ENCODE data around the gene LAPTM5.
A peak's percentile ranks its signal among the peaks of the same experiment; 100 is the strongest.

Gene LAPTM5

GRCh38 chr1:30719406-30720270 lies 37.9 kb downstream of the LAPTM5 start:
- Histone ChIP-seq H3K79me2 (ENCODE audit: control insufficient read depth, insufficient read depth, low read length, poor library complexity) (peaks cover 3% of the 10 kb centered on the region), H2BK120ac (ENCODE audit: insufficient read depth, low read length, poor library complexity) (no peak overlapping the region), H2BK12ac (ENCODE audit: low read length) (no peak overlapping the region), H4K12ac (ENCODE audit: low read depth, low read length) (no peak overlapping the region), H2BK5ac (ENCODE audit: low read depth, low read length, poor library complexity) (no peak overlapping the region), H3K14ac (ENCODE audit: low read length) (no peak overlapping the region), H4K91ac (ENCODE audit: low read depth, low read length) (no peak overlapping the region), H3K4me2 (ENCODE audit: low read length) (peak overlapping the region; percentile 93), H3K9me3 (ENCODE audit: insufficient read depth, low read depth, low read length) (peaks cover 1% of the 10 kb centered on the region), H3K4ac (ENCODE audit: low read depth, low read length) (no peak overlapping the region), H2AK5ac (ENCODE audit: low read length) (no peak overlapping the region), H4K8ac (ENCODE audit: low read depth, low read length) (no peak overlapping the region), H3K4me1 (ENCODE audit: control insufficient read depth in 1 of 2, insufficient read depth in 2 of 2, low read length in 2 of 2) (peaks cover 0 to 4% of the 10 kb centered on the region in 2 experiments), H3K18ac (ENCODE audit: low read length) (no peak overlapping the region), H3K9ac (ENCODE audit: low read length) (peak overlapping the region; percentile 10), H3K27me3 (ENCODE audit: insufficient read depth, low read length) (no peaks in the 10 kb centered on the region), H3K27ac (ENCODE audit: low read depth, low read length) (no peak overlapping the region), H3K4me3 (ENCODE audit: low read depth, low read length) (no peak overlapping the region), H2AFZ (ENCODE audit: insufficient read depth, low read length, poor library complexity) (no peak overlapping the region), H3K36me3 (ENCODE audit: control insufficient read depth in 1 of 2, insufficient read depth in 2 of 2, low read length in 2 of 2) (no peaks in the 10 kb centered on the region), H3K23ac (ENCODE audit: low read length) (no peak overlapping the region), H3K79me1 (ENCODE audit: low read length) (peaks cover 5% of the 10 kb centered on the region)
- no CpG with 5 or more reads among the region's 21 CpGs for WGBS (ENCODE audit: extremely low coverage, insufficient coverage, insufficient read length)
- DNase-seq, result peak; percentile 48 to 80

- WGBS (ENCODE audit: extremely low coverage, insufficient coverage, insufficient read length), result no CpG with 5 or more reads among the region's 66 CpGs
- H3K79me2 ChIP-seq (ENCODE audit: control insufficient read depth, insufficient read depth, low read length, poor library complexity), result peaks cover 3% of the 10 kb centered on the region
- peak overlapping the region; percentile 63 for H3K18ac ChIP-seq (ENCODE audit: low read length)
Measured at GRCh38 chr1:30718636-30719405, 38.8 kb downstream of the LAPTM5 start.

DNA sequence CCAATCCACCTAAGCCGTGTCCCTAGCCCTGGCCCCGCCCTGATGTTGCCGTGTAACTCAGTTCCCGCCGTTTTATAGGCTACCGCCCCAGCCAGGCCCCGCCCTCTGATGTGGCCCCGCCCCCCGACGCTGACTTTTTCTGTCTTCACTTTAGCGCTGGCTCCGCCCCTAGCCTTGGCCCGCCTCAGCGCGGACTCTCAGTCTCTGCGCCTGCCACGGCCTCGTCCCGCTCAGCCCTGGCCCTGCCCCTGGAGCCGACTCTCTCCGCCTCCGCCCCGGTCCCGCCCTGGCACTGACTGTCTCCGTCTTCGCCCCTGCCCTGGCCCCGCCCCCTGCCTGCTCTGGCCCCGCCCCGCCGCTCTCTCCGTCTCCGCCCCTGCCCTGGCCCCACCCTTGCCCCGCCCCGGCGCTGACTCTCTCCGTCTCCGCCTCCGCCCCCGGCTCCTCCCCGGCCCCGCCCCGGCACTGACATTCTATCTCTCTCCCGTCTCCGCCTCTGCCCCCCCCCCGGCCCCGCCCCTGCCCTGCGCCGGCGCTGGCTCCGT lies 39.4 kb downstream of the LAPTM5 start:
- WGBS (ENCODE audit: extremely low coverage, insufficient coverage, insufficient read length), result no CpG with 5 or more reads among the region's 50 CpGs
- Histone ChIP-seq H3K27ac (ENCODE audit: low read depth, low read length) (no peak overlapping the region), H3K27me3 (ENCODE audit: insufficient read depth, low read length) (no peaks in the 10 kb centered on the region), H3K4me1 (ENCODE audit: control insufficient read depth in 1 of 2, insufficient read depth in 2 of 2, low read length in 2 of 2) (peaks cover 0 to 4% of the 10 kb centered on the region in 2 experiments), H2AK5ac (ENCODE audit: low read length) (no peak overlapping the region), H3K36me3 (ENCODE audit: control insufficient read depth in 1 of 2, insufficient read depth in 2 of 2, low read length in 2 of 2) (no peaks in the 10 kb centered on the region), H3K18ac (ENCODE audit: low read length) (no peak overlapping the region), H3K23ac (ENCODE audit: low read length) (no peak overlapping the region), H2BK120ac (ENCODE audit: insufficient read depth, low read length, poor library complexity) (no peak overlapping the region), H4K91ac (ENCODE audit: low read depth, low read length) (no peak overlapping the region), H3K79me2 (ENCODE audit: control insufficient read depth, insufficient read depth, low read length, poor library complexity) (peaks cover 3% of the 10 kb centered on the region), H3K79me1 (ENCODE audit: low read length) (peaks cover 5% of the 10 kb centered on the region), H3K9me3 (ENCODE audit: insufficient read depth, low read depth, low read length) (peaks cover 1% of the 10 kb centered on the region), H2AFZ (ENCODE audit: insufficient read depth, low read length, poor library complexity) (no peak overlapping the region), H3K9ac (ENCODE audit: low read length) (no peak overlapping the region), H2BK5ac (ENCODE audit: low read depth, low read length, poor library complexity) (no peak overlapping the region), H4K12ac (ENCODE audit: low read depth, low read length) (no peak overlapping the region), H3K4me2 (ENCODE audit: low read length) (peak overlapping the region; percentile 3), H3K4ac (ENCODE audit: low read depth, low read length) (no peak overlapping the region), H2BK12ac (ENCODE audit: low read length) (no peak overlapping the region), H4K8ac (ENCODE audit: low read depth, low read length) (no peak overlapping the region), H3K14ac (ENCODE audit: low read length) (no peak overlapping the region), H3K4me3 (ENCODE audit: low read depth, low read length) (peak overlapping the region; percentile 56)
- DNase-seq, result peak; percentile 99

More at GRCh38 chr1:30718636-30719405, 38.8 kb downstream of the LAPTM5 start:
- H2BK120ac ChIP-seq (ENCODE audit: insufficient read depth, low read length, poor library complexity), result peak overlapping the region; percentile 54
- no peak overlapping the region for H2BK12ac ChIP-seq (ENCODE audit: low read length)
- peak overlapping the region; percentile 62 for H3K4ac ChIP-seq (ENCODE audit: low read depth, low read length)
- no peak overlapping the region for H3K23ac ChIP-seq (ENCODE audit: low read length)
- peaks cover 1% of the 10 kb centered on the region for H3K9me3 ChIP-seq (ENCODE audit: insufficient read depth, low read depth, low read length)
- H3K27ac ChIP-seq (ENCODE audit: low read depth, low read length), result peak overlapping the region; percentile 69
- H2AFZ ChIP-seq (ENCODE audit: insufficient read depth, low read length, poor library complexity), result peak overlapping the region; percentile 76
- no peaks in the 10 kb centered on the region for H3K27me3 ChIP-seq (ENCODE audit: insufficient read depth, low read length)
- peak overlapping the region; percentile 93 for H3K4me2 ChIP-seq (ENCODE audit: low read length)
- no peaks in the 10 kb centered on the region for H3K36me3 ChIP-seq (ENCODE audit: control insufficient read depth in 1 of 2, insufficient read depth in 2 of 2, low read length in 2 of 2)
- peak overlapping the region; percentile 75 for H3K4me3 ChIP-seq (ENCODE audit: low read depth, low read length)
- H4K91ac ChIP-seq (ENCODE audit: low read depth, low read length), result peak overlapping the region; percentile 64
- peaks cover 5% of the 10 kb centered on the region for H3K79me1 ChIP-seq (ENCODE audit: low read length)
- H2BK5ac ChIP-seq (ENCODE audit: low read depth, low read length, poor library complexity), result peak overlapping the region; percentile 27
- peak overlapping the region; percentile 18 for H3K9ac ChIP-seq (ENCODE audit: low read length)
- H4K8ac ChIP-seq (ENCODE audit: low read depth, low read length), result peak overlapping the region; percentile 93
- H2AK5ac ChIP-seq (ENCODE audit: low read length), result peak overlapping the region; percentile 42
- DNase-seq, result peak; percentile 96 to 98
- peak overlapping the region; percentile 41 for H3K14ac ChIP-seq (ENCODE audit: low read length)
- peak overlapping the region; percentile 92 for H4K12ac ChIP-seq (ENCODE audit: low read depth, low read length)
- H3K4me1 ChIP-seq (ENCODE audit: control insufficient read depth in 1 of 2, insufficient read depth in 2 of 2, low read length in 2 of 2), result peaks cover 0 to 4% of the 10 kb centered on the region in 2 experiments

DNA sequence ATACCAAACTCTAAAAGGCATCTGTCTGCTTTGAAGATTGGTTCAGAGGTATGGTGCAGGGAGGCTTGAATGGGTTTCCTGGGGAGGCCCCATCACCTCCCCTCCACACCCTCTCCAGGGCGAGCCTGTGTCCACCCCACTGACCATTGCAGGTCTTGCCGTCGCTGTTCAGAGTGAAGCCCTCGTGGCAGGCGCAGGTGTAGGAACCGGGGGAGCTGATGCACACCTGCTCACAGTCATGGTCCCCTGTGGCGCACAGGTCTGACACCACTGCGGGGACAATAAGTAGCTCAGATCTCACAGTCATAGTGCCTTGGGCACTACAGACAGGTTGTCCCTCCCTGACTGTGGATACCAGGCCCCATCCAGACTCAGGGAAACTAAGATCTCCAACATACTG lies 40.9 kb downstream of the LAPTM5 start:
- H4K8ac ChIP-seq (ENCODE audit: low read depth, low read length), result no peak overlapping the region
- H3K14ac ChIP-seq (ENCODE audit: low read length), result no peak overlapping the region
- H2AFZ ChIP-seq (ENCODE audit: insufficient read depth, low read length, poor library complexity), result no peak overlapping the region
- H3K9ac ChIP-seq (ENCODE audit: low read length), result no peak overlapping the region
- WGBS (ENCODE audit: extremely low coverage, insufficient coverage, insufficient read length), result no CpG with 5 or more reads among the region's 8 CpGs
- H3K4me3 ChIP-seq (ENCODE audit: low read depth, low read length), result no peak overlapping the region
- no peak overlapping the region for H3K18ac ChIP-seq (ENCODE audit: low read length)
- H3K79me1 ChIP-seq (ENCODE audit: low read length), result peaks cover 5% of the 10 kb centered on the region
- no peak overlapping the region for H4K91ac ChIP-seq (ENCODE audit: low read depth, low read length)
- no peak overlapping the region for H3K27ac ChIP-seq (ENCODE audit: low read depth, low read length)
- no peak overlapping the region for H2BK5ac ChIP-seq (ENCODE audit: low read depth, low read length, poor library complexity)
- DNase-seq, result no peak
- no peak overlapping the region for H4K12ac ChIP-seq (ENCODE audit: low read depth, low read length)
- H3K23ac ChIP-seq (ENCODE audit: low read length), result no peak overlapping the region
- no peak overlapping the region for H2BK120ac ChIP-seq (ENCODE audit: insufficient read depth, low read length, poor library complexity)
- H3K4me2 ChIP-seq (ENCODE audit: low read length), result no peak overlapping the region
- no peaks in the 10 kb centered on the region for H3K27me3 ChIP-seq (ENCODE audit: insufficient read depth, low read length)
- no peaks in the 10 kb centered on the region for H3K36me3 ChIP-seq (ENCODE audit: control insufficient read depth in 1 of 2, insufficient read depth in 2 of 2, low read length in 2 of 2)
- H2BK12ac ChIP-seq (ENCODE audit: low read length), result no peak overlapping the region
- H3K79me2 ChIP-seq (ENCODE audit: control insufficient read depth, insufficient read depth, low read length, poor library complexity), result peaks cover 3% of the 10 kb centered on the region
- no peak overlapping the region for H2AK5ac ChIP-seq (ENCODE audit: low read length)
- peaks cover 1% of the 10 kb centered on the region for H3K9me3 ChIP-seq (ENCODE audit: insufficient read depth, low read depth, low read length)
- H3K4me1 ChIP-seq (ENCODE audit: control insufficient read depth in 1 of 2, insufficient read depth in 2 of 2, low read length in 2 of 2), result peaks cover 0 to 4% of the 10 kb centered on the region in 2 experiments
- no peak overlapping the region for H3K4ac ChIP-seq (ENCODE audit: low read depth, low read length)
